NCI-H2107 (cell line): ENCODE results near the gene HTR6.
"Not testable (repeated sequence)": the region's sequence is repeated elsewhere in the genome, so short reads cannot be mapped to it uniquely, and the experiment has no call there.

Experiments used
- DNase-seq: peaks from one replicate; lab custom pipeline; 2025; lab: John Stamatoyannopoulos, UW

HTR6 gene

GRCh38 chr1:19664453-19665185, at the start of gene HTR6:
Gene HTR6, plus strand, starts transcription at chr1:19664875. Its CDS starts 879 bp downstream, at chr1:19665754.
- DNase-seq: no peak

GRCh38 chr1:19615438-19615837, 49.2 kb upstream of the HTR6 start:
- no peak for DNase-seq

GRCh38 chr1:19616489-19616888, 48.2 kb upstream of the HTR6 start:
- DNase-seq: no peak

GRCh38 chr1:19617376-19617775, 47.3 kb upstream of the HTR6 start:
- DNase-seq: no peak

- DNase-seq: no peak
Observed at GRCh38 chr1:19618428-19618827, 46.2 kb upstream of the HTR6 start.

GRCh38 chr1:19619697-19620384, 44.8 kb upstream of the HTR6 start:
- DNase-seq: no peak

GRCh38 chr1:19620786-19621185, 43.9 kb upstream of the HTR6 start:
- DNase-seq: no peak

GRCh38 chr1:19621274-19621950, 43.3 kb upstream of the HTR6 start:
- no peak for DNase-seq

GRCh38 chr1:19622204-19622603, 42.5 kb upstream of the HTR6 start:
- no peak for DNase-seq

GRCh38 chr1:19623523-19623922, 41.2 kb upstream of the HTR6 start:
- DNase-seq: no peak

GRCh38 chr1:19625291-19625937, 39.3 kb upstream of the HTR6 start:
- no peak for DNase-seq

GRCh38 chr1:19628879-19629278, 35.8 kb upstream of the HTR6 start:
- DNase-seq: no peak

- DNase-seq: no peak
Observed at GRCh38 chr1:19629357-19629756, 35.3 kb upstream of the HTR6 start.

GRCh38 chr1:19630192-19630591, 34.5 kb upstream of the HTR6 start:
- DNase-seq: not testable (repeated sequence)

- no peak for DNase-seq
Observed at GRCh38 chr1:19630720-19631395, 33.8 kb upstream of the HTR6 start.

- DNase-seq: no peak
Observed at GRCh38 chr1:19632211-19632610, 32.5 kb upstream of the HTR6 start.

GRCh38 chr1:19633106-19633505, 31.6 kb upstream of the HTR6 start:
- no peak for DNase-seq

- DNase-seq: not testable (repeated sequence)
Observed at GRCh38 chr1:19635064-19635463, 29.6 kb upstream of the HTR6 start.

GRCh38 chr1:19635646-19636045, 29.0 kb upstream of the HTR6 start:
- DNase-seq: no peak

GRCh38 chr1:19636065-19636464, 28.6 kb upstream of the HTR6 start:
- no peak for DNase-seq

- DNase-seq: not testable (repeated sequence)
Observed at GRCh38 chr1:19636749-19637148, 27.9 kb upstream of the HTR6 start.

- DNase-seq: no peak
Observed at GRCh38 chr1:19637606-19638005, 27.1 kb upstream of the HTR6 start.
